Mammary epithelial cell (primary cell): Measurements from ENCODE around the gene DYRK1A.

Experiments used
- EZH2 ChIP-seq: IDR thresholded peaks from 2 replicates; pipeline ENCODE4 v1.6.1; 2012; ENCODE audit warnings: low read length, inconsistent platforms, borderline replicate concordance
- TF ChIP-seq, protein P1 (sequence below), 2 donors: IDR thresholded peaks in 1 of 2; conservative IDR thresholded peaks in 1 of 2; 2 replicates each; pipeline ENCODE4 v1.5.1; 2011 to 2012; ENCODE audit warnings: inconsistent platforms in 2 of 2, low read length in 2 of 2, mild to moderate bottlenecking in 2 of 2, control low read depth in 1 of 2, low read depth in 1 of 2; ENCODE audit not compliant: insufficient read depth in 1 of 2; ENCODE audit errors: extremely low read depth in 1 of 2

DNA sequence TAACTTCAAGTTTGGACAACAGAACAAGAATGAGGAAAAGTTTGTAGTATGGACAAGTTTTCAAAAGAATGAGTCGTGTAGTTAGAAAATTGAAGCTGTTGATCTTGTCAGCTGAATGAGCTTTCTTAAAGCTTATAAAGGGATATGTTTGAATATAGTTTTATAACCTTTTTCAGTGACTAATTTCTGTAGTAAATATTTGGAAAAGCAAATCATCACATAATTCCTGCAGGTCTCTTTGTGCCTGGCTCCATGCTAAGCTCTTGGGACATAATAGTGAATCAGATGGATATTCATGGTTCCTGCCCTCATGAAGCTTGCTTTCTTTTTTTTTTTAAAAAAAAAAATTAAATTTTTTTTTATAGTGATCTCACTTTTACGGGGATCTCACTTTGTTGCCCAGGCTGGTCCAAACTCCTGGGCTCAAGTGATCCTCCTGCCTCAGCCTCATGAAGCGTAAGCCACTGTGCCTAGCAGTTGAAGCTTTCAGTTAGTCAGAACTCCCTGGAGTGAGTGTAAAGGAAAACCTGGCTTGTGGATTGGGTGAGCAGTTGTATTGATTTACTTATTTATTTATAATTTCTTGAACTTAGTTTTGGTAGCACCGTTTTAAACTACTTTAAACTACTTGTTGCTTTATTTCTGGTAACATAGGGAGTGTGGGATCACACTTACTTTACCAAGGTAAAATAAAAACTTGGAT, 15.5 kb downstream of the DYRK1A start:
- TF ChIP-seq, protein P1, sequence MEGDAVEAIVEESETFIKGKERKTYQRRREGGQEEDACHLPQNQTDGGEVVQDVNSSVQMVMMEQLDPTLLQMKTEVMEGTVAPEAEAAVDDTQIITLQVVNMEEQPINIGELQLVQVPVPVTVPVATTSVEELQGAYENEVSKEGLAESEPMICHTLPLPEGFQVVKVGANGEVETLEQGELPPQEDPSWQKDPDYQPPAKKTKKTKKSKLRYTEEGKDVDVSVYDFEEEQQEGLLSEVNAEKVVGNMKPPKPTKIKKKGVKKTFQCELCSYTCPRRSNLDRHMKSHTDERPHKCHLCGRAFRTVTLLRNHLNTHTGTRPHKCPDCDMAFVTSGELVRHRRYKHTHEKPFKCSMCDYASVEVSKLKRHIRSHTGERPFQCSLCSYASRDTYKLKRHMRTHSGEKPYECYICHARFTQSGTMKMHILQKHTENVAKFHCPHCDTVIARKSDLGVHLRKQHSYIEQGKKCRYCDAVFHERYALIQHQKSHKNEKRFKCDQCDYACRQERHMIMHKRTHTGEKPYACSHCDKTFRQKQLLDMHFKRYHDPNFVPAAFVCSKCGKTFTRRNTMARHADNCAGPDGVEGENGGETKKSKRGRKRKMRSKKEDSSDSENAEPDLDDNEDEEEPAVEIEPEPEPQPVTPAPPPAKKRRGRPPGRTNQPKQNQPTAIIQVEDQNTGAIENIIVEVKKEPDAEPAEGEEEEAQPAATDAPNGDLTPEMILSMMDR (conservative IDR thresholded peaks at IDR 0.05 in 1 of 2, IDR thresholded peaks at IDR 0.05 in 1 of 2; ENCODE audit: extremely low read depth in 1 of 2, insufficient read depth in 1 of 2, low read depth in 1 of 2, low read length in 2 of 2), result no peak
- TF ChIP-seq EZH2, result no peak
